Common myeloid progenitor, CD34-positive (primary cell): ENCODE measurements around the gene NOBOX.
"Not testable (repeated sequence)": the region's sequence is repeated elsewhere in the genome, so short reads cannot be mapped to it uniquely, and the experiment has no call there.

Experiments
- CTCF ChIA-PET: fragments of 350-600 bp; sonication (Branson Sonifier 250); formaldehyde crosslinking; loops from one replicate; lab custom pipeline; 2021; ENCODE audit warnings: antibody characterized with exemption; lab: Charles Lee
- POLR2A ChIA-PET: fragments of 350-600 bp; sonication (Branson Sonifier 250); formaldehyde crosslinking; loops from one replicate; lab custom pipeline; 2021; ENCODE audit warnings: antibody characterized with exemption; lab: Charles Lee
- DNase-seq, 3 donors: peaks; one replicate each; pipeline versions ENCODE4 v3.0.0 to v3.0.0-alpha.2; 2013
- H3K27ac ChIP-seq, 2 experiments: 1 replicate in 1 of 2; 2 replicates in 1 of 2; pipeline ENCODE4 v1.7.0; 2013; ENCODE audit warnings: inconsistent platforms in 2 of 2, low read length in 2 of 2, mild to moderate bottlenecking in 2 of 2, low read depth in 1 of 2, moderate library complexity in 1 of 2; ENCODE audit not compliant: severe bottlenecking in 2 of 2, insufficient read depth in 1 of 2, poor library complexity in 1 of 2
- H3K27me3 ChIP-seq, 5 experiments: replicated peaks in 2 of 5; 1 replicate in 3 of 5; 2 replicates in 2 of 5; pipeline versions ENCODE4 v1.6.1 to v1.7.0; 2013; ENCODE audit warnings: low read length in 4 of 5, mild to moderate bottlenecking in 2 of 5, moderate library complexity in 2 of 5, inconsistent platforms in 1 of 5; ENCODE audit not compliant: insufficient read depth in 5 of 5, control insufficient read depth in 4 of 5
- H3K36me3 ChIP-seq, 4 experiments: 1 replicate in 2 of 4; 2 replicates in 2 of 4; pipeline versions ENCODE4 v1.6.1 to v1.7.0; 2013; ENCODE audit warnings: low read length in 3 of 4, control low read depth in 1 of 4, mild to moderate bottlenecking in 1 of 4; ENCODE audit not compliant: control insufficient read depth in 4 of 4, insufficient read depth in 4 of 4
- H3K4me1 ChIP-seq, 4 experiments: 1 replicate in 3 of 4; 2 replicates in 1 of 4; pipeline versions ENCODE4 v1.6.1 to v1.7.1; 2013; ENCODE audit warnings: low read length in 3 of 4, mild to moderate bottlenecking in 3 of 4, control low read depth in 1 of 4, inconsistent platforms in 1 of 4, moderate library complexity in 1 of 4; ENCODE audit not compliant: control insufficient read depth in 4 of 4, insufficient read depth in 4 of 4; ENCODE audit errors: control extremely low read depth in 1 of 4
- H3K4me3 ChIP-seq, 7 experiments: 1 replicate in 4 of 7; 2 replicates in 3 of 7; pipeline versions ENCODE4 v1.5.1 to v1.7.0; 2013; ENCODE audit warnings: mild to moderate bottlenecking in 7 of 7, low read length in 6 of 7, moderate library complexity in 6 of 7, inconsistent platforms in 2 of 7, low read depth in 2 of 7, control low read depth in 1 of 7; ENCODE audit not compliant: insufficient read depth in 4 of 7, control insufficient read depth in 1 of 7; ENCODE audit errors: extremely low read depth in 1 of 7
- H3K9me3 ChIP-seq, 5 experiments: 1 replicate in 4 of 5; 2 replicates in 1 of 5; pipeline versions ENCODE4 v1.6.1 to v1.7.1; 2013; ENCODE audit warnings: low read length in 4 of 5, mild to moderate bottlenecking in 2 of 5, inconsistent platforms in 1 of 5, low read depth in 1 of 5, moderate library complexity in 1 of 5; ENCODE audit not compliant: control insufficient read depth in 4 of 5, insufficient read depth in 2 of 5; ENCODE audit errors: control extremely low read depth in 1 of 5
- WGBS: methylation state at CpG from one replicate; pipeline ENCODE4 v1.1.5; 2013; ENCODE audit not compliant: insufficient coverage; 5-methylcytosine and 5-hydroxymethylcytosine counted together

The NOBOX gene

DNA sequence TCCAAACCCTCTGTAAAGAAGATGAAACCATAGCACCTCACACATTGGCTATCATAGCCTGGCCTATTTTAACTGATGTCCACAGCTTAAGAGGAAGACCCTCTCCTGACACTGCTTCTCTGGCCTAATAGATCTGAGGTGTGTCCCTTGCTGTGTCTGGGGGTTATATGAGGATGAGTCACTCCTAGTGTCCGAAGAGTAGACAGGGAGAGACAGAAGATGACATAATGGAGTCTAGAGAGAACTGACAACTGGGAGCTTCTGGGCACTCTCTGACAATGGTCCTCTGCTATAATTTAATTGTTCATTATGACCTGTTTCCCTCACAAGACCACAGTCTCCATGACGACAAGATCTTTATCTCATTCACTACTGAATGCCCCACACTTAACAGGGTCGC lies 41.4 kb downstream of the NOBOX start:
- POLR2A ChIA-PET, result not testable (repeated sequence)
- WGBS, result no CpG with 5 or more reads among the region's 3 CpGs

DNA sequence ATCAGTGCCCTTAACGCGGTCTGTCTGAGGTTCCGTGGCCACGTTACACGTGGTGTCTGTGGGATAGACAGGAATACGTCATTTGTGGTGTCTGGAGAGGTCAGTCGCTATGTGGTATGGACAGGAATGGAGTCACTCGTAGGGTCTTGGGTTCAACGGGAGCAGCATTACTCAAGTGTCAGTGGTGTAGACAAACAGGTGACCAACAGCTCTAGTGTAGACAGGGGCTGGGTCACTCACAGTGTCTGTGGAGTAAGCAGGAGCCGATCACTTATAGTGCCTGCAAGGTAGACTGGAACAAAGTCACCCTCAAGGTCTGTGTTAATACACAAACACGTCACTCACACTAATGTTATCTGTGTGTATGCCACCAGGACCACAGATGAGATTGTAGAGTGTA lies 46.6 kb downstream of the NOBOX start:
- H3K4me1 ChIP-seq, H3K9me3 ChIP-seq, H3K4me3 ChIP-seq, H3K27me3 ChIP-seq, CTCF ChIA-PET, POLR2A ChIA-PET, DNase-seq, H3K27ac ChIP-seq, H3K36me3 ChIP-seq: not testable (repeated sequence)
- WGBS, result no CpG with 5 or more reads among the region's 11 CpGs

More for the DNA sequence above, 41.4 kb downstream of the NOBOX start:
- H3K27me3 ChIP-seq, H3K4me3 ChIP-seq, H3K9me3 ChIP-seq, H3K27ac ChIP-seq, DNase-seq, H3K4me1 ChIP-seq, H3K36me3 ChIP-seq, CTCF ChIA-PET: not testable (repeated sequence)

DNA sequence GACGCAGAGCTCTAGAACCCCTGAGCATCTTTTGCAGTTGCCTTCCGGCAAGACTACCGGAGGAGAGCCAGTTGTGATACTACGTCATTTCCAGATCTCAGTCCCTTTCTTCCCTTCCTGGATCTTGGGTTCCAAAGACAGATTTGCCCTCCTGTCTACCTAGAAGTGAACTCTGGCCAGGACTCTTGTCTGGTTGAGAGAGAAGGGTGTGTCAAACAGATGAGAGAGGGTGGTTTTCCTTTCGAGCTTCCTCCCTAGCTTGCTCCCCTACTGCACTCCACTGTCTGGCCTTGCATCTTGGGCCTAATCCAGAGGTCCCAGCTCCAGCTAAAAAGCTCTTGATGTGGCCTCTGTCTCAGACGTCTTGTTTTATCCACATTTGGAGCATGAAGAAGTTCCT lies 47.3 kb downstream of the NOBOX start:
- H3K36me3 ChIP-seq, H3K9me3 ChIP-seq, H3K27me3 ChIP-seq, DNase-seq, H3K4me3 ChIP-seq, H3K27ac ChIP-seq, POLR2A ChIA-PET, CTCF ChIA-PET, H3K4me1 ChIP-seq: not testable (repeated sequence)
- WGBS, result no CpG with 5 or more reads among the region's 6 CpGs

DNA sequence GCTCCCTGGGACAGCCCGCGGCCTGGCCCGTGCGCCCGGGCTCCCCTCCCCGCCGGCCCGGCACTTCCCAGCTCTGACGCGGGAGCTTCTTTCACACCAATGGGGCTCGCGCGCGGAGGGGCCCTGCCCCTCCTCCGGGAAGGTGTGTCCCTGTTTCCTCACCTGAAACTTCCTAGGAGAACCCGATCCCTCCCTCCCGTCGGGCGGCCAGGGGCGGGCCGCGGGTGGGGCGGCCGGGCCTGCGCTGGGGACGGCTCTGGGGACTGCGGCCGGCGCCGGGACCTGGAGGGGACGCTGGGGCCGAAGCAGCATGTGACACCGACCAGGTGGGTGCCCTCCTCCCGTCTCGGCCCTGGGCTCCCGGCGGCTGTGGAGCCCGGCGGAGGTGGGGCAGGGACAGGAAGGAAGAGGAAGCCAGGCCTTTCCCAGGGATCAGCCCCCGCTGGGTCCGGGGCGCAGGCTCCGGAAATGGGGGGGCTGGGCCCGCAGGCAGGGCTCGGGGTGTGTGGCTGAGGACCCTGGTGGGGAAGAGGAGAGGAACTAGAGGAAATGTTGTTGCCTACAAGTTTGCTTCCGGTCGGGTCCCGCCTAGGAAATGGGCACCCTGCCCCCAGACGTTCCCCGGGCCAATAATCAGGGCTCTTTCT lies 48.2 kb downstream of the NOBOX start, which contains the start of gene ARHGEF5:
ARHGEF5 (plus strand) TSS at position 227 of the 647 bp plus-strand sequence. CDS start 7,268 bp downstream, outside the sequence.
- DNase-seq, H3K27me3 ChIP-seq, H3K27ac ChIP-seq, H3K9me3 ChIP-seq, POLR2A ChIA-PET, H3K4me3 ChIP-seq, H3K36me3 ChIP-seq, H3K4me1 ChIP-seq, CTCF ChIA-PET: not testable (repeated sequence)
- WGBS, result no CpG with 5 or more reads among the region's 50 CpGs

DNA sequence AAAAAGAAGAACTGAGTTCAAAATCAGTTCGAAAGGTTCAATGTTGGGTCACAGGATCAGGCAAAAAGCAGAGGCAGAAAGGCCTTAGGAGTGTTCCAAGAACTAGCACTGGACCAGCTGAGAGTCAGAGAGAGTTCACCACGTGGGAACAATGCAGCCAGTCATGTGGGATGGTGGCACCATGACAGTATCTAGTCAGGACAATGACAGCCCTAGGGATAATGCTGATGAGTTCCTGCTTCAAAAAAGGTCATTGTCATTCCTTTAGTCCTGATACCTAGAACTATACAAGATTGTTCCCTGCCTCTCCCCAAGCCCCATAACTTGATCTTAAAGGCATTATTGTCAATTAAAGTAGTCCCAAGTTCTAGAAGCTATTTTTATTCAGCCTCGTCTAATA lies 51.8 kb downstream of the NOBOX start:
- H3K27ac ChIP-seq, H3K4me3 ChIP-seq, H3K36me3 ChIP-seq, POLR2A ChIA-PET, H3K27me3 ChIP-seq, H3K9me3 ChIP-seq, DNase-seq, CTCF ChIA-PET, H3K4me1 ChIP-seq: not testable (repeated sequence)
- WGBS, result 89% methylated on average over 1 of the region's 3 CpGs

DNA sequence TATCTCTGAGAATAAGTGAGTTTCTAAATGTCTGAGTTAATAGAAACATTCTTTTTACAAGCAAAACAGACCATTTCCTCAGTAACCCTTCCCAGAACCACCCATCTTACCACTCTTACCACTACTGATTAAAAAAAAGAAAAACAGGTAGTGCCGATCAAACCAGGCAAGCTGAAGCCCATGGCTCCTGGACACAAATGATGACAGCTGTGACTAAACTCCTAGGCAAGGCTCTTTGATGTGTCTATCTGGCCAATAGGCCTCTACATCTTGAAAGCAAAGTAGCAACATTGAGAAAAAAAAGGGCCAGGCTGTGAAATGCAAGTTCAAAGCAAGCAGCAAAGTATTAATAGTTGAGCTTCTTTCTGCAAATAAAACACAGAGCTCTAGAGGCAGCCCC lies 54.9 kb downstream of the NOBOX start:
- H3K27me3 ChIP-seq, CTCF ChIA-PET, H3K36me3 ChIP-seq, POLR2A ChIA-PET, H3K4me1 ChIP-seq, DNase-seq, H3K27ac ChIP-seq, H3K4me3 ChIP-seq, H3K9me3 ChIP-seq: not testable (repeated sequence)
- WGBS, result no CpG with 5 or more reads among the region's 1 CpG
